GM10266 (cell line): ENCODE data around the gene DYNLL1.
A peak's percentile ranks its signal among the peaks of the same experiment; 100 is the strongest.

ENCODE experiments used
- DNase-seq: peaks from one replicate; pipeline ENCODE4 v3.0.0; 2012; ENCODE audit errors: extremely low spot score
- CTCF ChIP-seq: IDR thresholded peaks from 2 replicates; pipeline ENCODE4 v1.5.1; 2012; ENCODE audit warnings: mild to moderate bottlenecking, low read depth; ENCODE audit not compliant: control insufficient read depth, insufficient read depth; ENCODE audit errors: missing control alignments

DYNLL1 gene

GRCh38 chr12:120536064-120536791 lies 40.3 kb downstream of the DYNLL1 start:
- peak; percentile 51 for DNase-seq
- TF ChIP-seq CTCF, result no peak

- no peak for TF ChIP-seq CTCF
These were observed 41.9 kb downstream of the DYNLL1 start for GRCh38 chr12:120537856-120538220.

GRCh38 chr12:120538281-120539156 lies 42.6 kb downstream of the DYNLL1 start:
- TF ChIP-seq CTCF, result no peak
- DNase-seq, result no peak

More at GRCh38 chr12:120537856-120538220, 41.9 kb downstream of the DYNLL1 start:
- DNase-seq, result no peak

GRCh38 chr12:120539303-120539702 lies 43.4 kb downstream of the DYNLL1 start:
- DNase-seq, result no peak
- no peak for TF ChIP-seq CTCF

- DNase-seq, result no peak
- no peak for TF ChIP-seq CTCF
These were observed 44.5 kb downstream of the DYNLL1 start for GRCh38 chr12:120540445-120540844.

- no peak for TF ChIP-seq CTCF
These were observed 46.3 kb downstream of the DYNLL1 start for GRCh38 chr12:120542166-120542565.

GRCh38 chr12:120544691-120545090 lies 48.8 kb downstream of the DYNLL1 start:
- no peak for DNase-seq
- no peak for TF ChIP-seq CTCF

More at GRCh38 chr12:120542166-120542565, 46.3 kb downstream of the DYNLL1 start:
- no peak for DNase-seq
